HG02938 (cell line): Measurements from ENCODE around the gene RPH3AL.

ENCODE experiments used
- ATAC-seq: cut with Tn5 transposase; IDR thresholded peaks from one replicate; pipeline ENCODE4 v1.9.1; 2021; ENCODE audit warnings: mild to moderate bottlenecking, moderate library complexity; ENCODE audit not compliant: unreplicated experiment

Gene RPH3AL

GRCh38 chr17:266219-266618 is 86.4 kb downstream of the RPH3AL start:
- no peak for ATAC-seq

DNA sequence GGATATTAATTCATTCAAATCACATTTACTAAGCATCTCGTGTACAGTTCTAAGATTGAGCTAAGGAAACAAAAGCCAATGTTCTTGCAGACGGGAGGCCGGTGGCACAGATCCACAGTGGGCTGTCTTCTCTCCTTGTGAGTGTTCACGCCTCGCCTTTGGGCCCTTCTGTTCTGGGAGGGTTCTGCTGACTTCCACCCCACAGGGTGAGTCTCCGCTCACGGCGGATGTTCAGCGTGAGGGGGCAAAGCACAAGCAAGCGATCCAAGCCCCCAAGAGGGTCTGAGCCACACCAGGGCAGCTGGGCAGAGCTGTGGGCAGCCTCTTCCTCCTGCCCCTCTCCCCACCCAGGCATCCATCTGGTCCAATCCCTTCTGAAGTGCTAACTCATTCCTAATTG is 86.9 kb downstream of the RPH3AL start:
- ATAC-seq: no peak

GRCh38 chr17:263773-264172 is 88.8 kb downstream of the RPH3AL start:
- ATAC-seq: no peak

GRCh38 chr17:263271-263670 is 89.3 kb downstream of the RPH3AL start:
- no peak for ATAC-seq

DNA sequence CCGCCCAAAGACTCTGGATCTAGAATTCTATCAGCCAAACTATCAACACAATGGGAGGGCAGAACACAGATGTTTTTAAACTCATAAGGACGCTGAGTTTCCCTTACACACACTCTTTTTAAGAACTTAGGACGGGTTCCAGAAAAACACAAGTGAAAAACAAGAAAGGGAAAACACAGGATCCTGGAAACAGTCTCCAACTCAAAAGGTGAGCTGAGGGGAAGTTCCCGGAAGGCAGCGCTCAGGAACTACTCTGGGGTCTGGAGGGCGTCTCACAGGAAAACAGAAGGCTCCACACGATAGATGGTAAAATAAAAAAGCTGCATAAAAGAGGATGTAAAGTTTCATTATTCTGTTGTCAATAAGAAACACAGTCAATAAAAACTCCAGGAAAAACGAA is 91.0 kb downstream of the RPH3AL start:
- no peak for ATAC-seq

DNA sequence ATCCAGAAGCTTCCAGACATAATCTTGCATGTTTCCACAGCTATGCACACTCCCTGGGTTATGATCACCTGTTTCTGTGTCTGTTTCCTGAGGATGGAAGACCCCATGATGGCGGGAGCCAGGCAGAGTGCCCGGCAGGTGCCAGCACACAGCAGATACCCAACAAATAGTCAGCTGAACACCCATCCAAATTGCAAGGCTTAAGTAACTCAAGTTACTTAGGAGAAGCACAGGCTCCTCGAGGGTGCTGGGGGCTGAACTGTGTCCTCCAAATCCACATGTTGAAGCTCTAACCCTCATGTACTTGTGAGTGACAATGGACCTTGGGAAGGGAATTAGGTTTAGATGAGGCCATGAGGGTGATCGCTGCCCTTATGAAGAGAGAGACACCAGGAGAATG is 91.7 kb downstream of the RPH3AL start:
- no peak for ATAC-seq

DNA sequence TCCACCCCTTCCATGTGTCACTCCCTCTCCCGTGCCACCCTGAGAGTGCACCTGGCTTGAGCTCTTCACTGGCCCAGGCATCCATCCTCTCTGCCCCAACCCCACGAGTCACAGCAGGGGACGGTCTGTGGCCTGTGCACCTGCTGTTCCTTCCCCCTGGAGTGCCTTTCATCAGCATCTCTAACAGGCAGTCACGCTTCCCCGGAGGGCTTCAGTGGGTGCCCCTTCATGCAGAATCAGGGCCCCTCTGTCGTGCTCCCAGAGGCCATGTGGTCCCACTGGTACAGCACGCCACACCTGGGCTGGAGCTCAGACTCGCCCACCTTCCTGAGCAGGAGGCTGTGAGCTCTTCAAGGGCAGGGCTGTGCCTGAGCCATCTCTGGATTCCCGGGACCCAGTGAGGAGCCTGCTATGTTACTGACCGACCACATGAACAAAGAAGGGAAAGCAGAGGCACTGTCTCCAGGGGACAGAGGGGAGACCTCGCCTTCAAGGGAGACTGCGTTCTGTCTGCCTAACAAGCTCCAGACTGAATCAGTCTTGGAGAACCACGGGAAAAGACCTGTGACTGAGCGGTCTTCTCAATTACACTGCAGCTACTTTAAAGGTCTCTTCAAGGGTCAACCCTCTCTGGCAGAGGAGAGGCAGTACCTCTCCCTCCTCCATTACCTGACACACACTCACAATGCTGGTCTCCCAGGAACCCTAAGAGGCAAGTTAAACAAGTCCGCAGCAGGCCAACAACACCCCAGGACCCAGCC is 92.4 kb downstream of the RPH3AL start:
- ATAC-seq: no peak

DNA sequence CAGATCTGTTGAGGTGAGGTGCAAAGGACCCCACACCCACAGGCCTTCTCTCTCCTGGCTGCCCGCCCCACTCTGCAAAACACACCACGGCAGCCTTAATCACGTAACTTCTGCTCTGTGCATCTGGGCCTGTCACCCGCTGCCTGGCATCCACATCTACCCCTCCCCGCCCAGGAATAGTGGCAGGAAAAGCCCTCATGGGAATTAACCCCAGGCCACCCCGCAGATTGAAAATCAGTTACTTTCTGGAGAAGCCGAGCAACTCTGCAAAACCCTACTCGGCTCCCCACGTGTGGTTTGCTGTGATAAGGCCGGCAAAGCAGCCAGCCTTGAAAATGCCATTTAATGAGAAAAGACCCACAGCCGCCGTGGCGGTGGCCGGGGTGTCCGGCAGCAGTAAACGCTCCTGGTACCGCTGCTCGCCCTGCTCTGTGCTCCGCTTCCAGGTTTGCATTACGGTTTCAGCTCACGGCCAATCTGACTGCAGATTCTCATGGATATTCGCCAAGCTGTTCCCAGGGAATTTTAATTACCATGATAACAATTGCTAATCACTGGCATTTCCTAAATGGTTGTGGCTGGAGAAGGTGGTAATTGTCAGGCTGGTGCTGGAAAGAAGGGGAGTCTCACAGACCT is 93.1 kb downstream of the RPH3AL start:
- ATAC-seq: no peak

GRCh38 chr17:258906-259305 is 93.7 kb downstream of the RPH3AL start:
- no peak for ATAC-seq

DNA sequence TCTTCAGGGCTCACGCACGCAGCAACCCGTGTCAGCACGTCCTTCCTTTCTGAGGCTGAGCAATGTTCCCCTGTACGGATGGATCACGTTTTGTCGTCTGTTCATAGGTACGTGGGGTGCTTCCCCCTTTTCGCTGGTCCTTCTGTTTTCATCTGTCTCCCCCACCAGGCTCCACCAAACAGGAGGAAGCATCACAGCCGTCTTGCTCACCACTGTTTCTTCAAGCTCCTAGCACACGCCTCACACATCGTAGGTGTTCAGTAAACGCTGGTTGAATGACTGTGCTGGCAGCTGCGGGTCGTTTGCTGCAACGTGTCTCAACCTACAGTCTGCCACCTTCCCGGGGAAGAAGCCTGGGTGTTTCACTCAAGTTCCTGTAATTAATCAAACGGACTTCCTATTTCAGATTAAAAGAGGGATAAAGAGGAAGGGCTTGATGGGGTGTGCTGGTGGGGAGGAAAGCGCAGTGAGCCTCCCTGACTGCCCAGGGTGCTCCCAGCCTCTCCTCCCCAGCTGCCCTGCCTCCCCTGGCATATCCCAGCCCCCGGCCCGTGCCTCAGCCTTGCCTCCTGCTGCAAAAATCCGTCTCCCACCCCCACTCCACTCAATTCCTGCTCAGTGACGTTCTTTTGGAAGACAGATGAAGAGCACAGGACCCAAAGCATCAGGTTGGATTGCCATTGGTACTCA is 94.4 kb downstream of the RPH3AL start:
- ATAC-seq: no peak

GRCh38 chr17:253091-253846 is 99.3 kb downstream of the RPH3AL start:
- ATAC-seq: no peak

GRCh38 chr17:252456-252855 is 100.2 kb downstream of the RPH3AL start:
- no peak for ATAC-seq

GRCh38 chr17:251531-251930 is 101.1 kb downstream of the RPH3AL start:
- no peak for ATAC-seq

DNA sequence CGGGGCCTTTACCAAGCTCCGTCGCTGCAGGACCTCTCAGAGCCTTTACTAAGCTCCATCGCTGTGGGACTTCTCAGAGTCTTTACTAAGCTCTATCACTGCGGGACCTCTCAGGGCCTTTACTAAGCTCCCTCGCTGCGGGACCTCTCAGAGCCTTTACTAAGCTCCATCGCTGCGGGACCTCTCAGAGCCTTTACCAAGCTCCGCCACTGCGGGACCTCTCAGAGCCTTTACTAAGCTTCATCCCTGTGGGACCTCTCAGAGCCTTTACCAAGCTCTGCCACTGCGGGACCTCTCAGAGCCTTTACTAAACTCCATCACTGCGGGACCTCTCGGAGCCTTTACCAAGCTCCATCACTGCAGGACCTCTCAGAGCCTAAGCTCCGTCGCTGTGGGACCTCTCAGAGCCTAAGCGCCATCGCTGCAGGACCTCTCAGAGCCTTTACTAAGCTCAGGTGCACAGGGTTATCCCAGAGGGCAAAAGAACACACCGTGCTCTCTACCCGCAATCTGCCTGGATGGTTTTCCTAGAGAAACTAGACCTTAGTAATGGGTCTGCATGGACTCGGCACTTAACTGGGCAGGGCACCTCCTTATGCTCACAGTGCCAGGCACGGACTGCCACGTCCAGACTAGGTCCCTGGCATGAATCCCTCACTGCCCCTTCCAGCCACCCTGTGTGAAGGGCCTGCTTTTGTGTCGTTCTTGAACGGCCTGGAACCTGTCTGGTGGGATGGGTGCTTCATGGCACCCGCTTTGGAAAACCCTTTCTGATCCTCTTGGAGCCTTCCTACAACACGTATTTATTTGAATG is 101.9 kb downstream of the RPH3AL start:
- ATAC-seq: no peak

DNA sequence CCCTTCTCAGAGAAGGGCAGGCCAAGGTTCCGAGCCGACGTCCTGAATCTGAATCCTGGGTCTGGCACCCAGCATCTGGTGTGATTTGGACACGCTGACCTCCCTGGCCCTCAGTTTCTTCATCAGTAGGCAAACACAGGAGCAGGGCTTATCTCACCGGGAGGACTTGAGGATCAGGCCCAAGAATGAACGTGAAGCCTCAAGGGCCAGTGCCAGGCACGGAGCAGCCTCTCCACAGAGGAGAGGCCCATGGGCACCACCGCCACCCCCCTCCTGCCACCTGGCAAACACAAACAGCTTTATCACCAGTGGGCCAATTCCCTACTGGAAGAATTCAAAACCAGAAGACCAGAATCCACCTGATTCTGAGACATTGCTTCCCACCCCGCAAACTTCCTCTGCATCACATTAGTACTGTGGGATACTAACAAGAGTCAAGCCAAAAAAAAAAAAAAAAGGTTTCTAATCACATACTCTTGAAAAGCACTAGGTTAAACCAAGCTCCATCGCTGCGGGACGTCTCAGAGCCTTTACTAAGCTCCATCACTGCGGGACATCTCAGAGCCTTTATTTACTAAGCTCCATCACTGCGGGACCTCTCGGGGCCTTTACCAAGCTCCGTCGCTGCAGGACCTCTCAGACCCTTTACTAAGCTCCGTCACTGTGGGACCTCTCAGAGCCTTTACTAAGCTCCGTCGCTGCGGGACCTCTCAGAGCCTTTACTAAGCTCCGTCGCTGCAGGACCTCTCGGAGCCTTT is 103.2 kb downstream of the RPH3AL start:
- ATAC-seq: no peak

GRCh38 chr17:248337-249235 is 104.0 kb downstream of the RPH3AL start:
- no peak for ATAC-seq

DNA sequence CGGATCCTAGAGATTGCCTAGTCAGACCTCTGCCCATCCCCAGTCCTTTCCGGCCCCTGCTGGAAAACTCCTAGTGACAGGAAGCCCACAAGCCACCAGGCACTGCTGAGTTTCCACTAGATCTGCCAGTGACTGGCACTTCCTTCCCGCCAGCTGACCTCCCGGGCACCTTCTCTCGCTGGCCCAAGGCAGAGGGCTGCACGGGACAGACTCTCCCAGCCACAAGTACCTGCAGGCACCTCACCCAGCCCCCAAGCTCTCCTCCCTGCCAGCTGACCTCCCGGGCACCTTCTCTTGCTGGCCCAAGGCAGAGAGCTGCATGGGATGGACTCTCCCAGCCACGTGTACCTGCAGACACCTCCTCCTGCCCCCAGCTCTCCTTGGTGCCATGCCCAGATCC is 104.8 kb downstream of the RPH3AL start:
- no peak for ATAC-seq

DNA sequence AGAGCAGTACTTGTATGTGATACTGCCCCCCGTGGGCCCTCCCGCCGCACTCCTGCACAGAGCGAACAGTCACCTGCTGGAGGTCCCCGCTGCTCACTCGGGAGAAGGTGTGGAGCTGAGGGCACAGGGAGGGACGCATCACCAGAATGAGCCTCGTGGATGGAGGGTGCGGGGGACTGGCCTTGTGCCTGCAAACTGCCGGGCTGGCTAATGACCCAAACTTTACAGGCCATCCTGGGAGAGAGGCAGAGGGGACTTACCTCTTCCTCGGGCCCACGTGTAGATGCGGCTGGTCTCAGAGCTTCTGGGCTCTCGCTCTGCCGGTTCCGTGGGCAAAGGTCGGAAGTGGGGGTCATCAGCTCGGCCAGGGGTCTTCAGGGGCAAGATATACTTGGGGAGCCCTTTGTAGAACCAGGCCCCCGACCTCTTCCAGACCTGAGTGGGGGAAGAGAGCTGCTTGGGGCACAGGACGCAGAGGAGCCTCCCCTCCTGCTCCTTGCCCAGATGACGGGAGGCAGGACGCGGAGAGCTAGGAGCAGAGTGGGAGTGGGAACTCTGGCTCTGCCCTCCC is 105.7 kb downstream of the RPH3AL start:
- ATAC-seq: no peak
